Measurements from ENCODE around the gene MRPL16. TPM values are rescaled to one million over a fixed set of nuclear protein-coding genes. Genes with fewer than 3 reads are reported as not detected.
A peak's percentile ranks its signal among the peaks of the same experiment; 100 is the strongest.
"Not testable (repeated sequence)": the region's sequence is repeated elsewhere in the genome, so short reads cannot be mapped to it uniquely, and the experiment has no call there.

The MRPL16 gene
- total RNA-seq = 10 to 100 TPM; 59.5 to 63.2 TPM

GRCh38 chr11:59810189-59810910, at the start of gene MRPL16:
TSS of gene MRPL16 (minus strand) at chr11:59810778. CDS start at chr11:59810658, 120 bp downstream.
- intact Hi-C loops (cut with micrococcal nuclease) = loop anchor here (1.0 to 10.0 kb wide), 7 partner anchors 34 to 1236 kb away; partner anchors contain the start of genes LPXN, OSBP, PATL1 and ZFP91
- peak; percentile 92 for DNase-seq
- H3K27ac Mint-ChIP-seq = peak within 1 kb of the TSS; percentile 82
- no peaks in the 10 kb centered on the region for H3K27me3 Mint-ChIP-seq (ENCODE audit: low read depth)
- CTCF ChIA-PET = interaction anchor here (0.8 to 2.0 kb wide), 5 partner anchors 9 to 141 kb away, joined by 3 to 13 read pairs (median 4); partner anchors contain the start of genes PATL1 and STX3
- peak within 1 kb of the TSS; percentile 87 for H3K4me3 Mint-ChIP-seq
- H3K4me1 Mint-ChIP-seq (ENCODE audit: low read depth) = peaks cover 18% of the 10 kb centered on the region
- H3K36me3 Mint-ChIP-seq (ENCODE audit: low read depth) = peaks cover 9% of the 10 kb centered on the region
- no peaks in the 10 kb centered on the region for H3K9me3 Mint-ChIP-seq

GRCh38 chr11:59859673-59860072, 49.1 kb upstream of the MRPL16 start:
- DNase-seq = no peak
- CTCF ChIA-PET = interaction anchor here (0.7 kb wide), 1 partner anchor 106 kb away, joined by 3 read pairs; no protein-coding TSS in a partner anchor
- Mint-ChIP-seq H3K27me3 (ENCODE audit: low read depth) (peaks cover 11% of the 10 kb centered on the region), H3K36me3 (ENCODE audit: low read depth) (no peaks in the 10 kb centered on the region), H3K4me1 (ENCODE audit: low read depth) (peaks cover 12% of the 10 kb centered on the region), H3K27ac (no peak overlapping the region), H3K4me3 (no peak overlapping the region), H3K9me3 (no peaks in the 10 kb centered on the region)
- intact Hi-C loops (cut with micrococcal nuclease) = loop anchor here (2.0 to 5.0 kb wide), 2 partner anchors 37 to 47 kb away; partner anchors contain the start of gene MRPL16

- Mint-ChIP-seq H3K27ac (peak overlapping the region; percentile 54), H3K36me3 (ENCODE audit: low read depth) (no peaks in the 10 kb centered on the region), H3K9me3 (no peaks in the 10 kb centered on the region), H3K4me3 (no peak overlapping the region), H3K27me3 (ENCODE audit: low read depth) (peaks cover 13% of the 10 kb centered on the region), H3K4me1 (ENCODE audit: low read depth) (peaks cover 12% of the 10 kb centered on the region)
- DNase-seq = peak; percentile 25
- intact Hi-C loops (cut with micrococcal nuclease) = loop anchor here (2.0 to 5.0 kb wide), 2 partner anchors 35 to 45 kb away; partner anchors contain the start of gene MRPL16
- CTCF ChIA-PET = interaction anchor here (0.9 kb wide), 1 partner anchor 47 kb away, joined by 4 read pairs; the partner anchor contains the start of gene MRPL16
Observed at GRCh38 chr11:59857439-59858434, 47.2 kb upstream of the MRPL16 start.

- DNase-seq = no peak
- no peaks in the 10 kb centered on the region for H3K36me3 Mint-ChIP-seq (ENCODE audit: low read depth)
- no peak overlapping the region for H3K27ac Mint-ChIP-seq
- CTCF ChIA-PET = no interaction called here
- H3K27me3 Mint-ChIP-seq (ENCODE audit: low read depth) = peaks cover 7% of the 10 kb centered on the region
- intact Hi-C loops (cut with micrococcal nuclease) = loop anchor here (5.0 kb wide), 1 partner anchor 43 kb away; the partner anchor contains the start of gene MRPL16
- no peaks in the 10 kb centered on the region for H3K9me3 Mint-ChIP-seq
- H3K4me3 Mint-ChIP-seq = no peak overlapping the region
- H3K4me1 Mint-ChIP-seq (ENCODE audit: low read depth) = peaks cover 12% of the 10 kb centered on the region
Observed at GRCh38 chr11:59854871-59855270, 44.3 kb upstream of the MRPL16 start.

- H3K27ac Mint-ChIP-seq; H3K4me1 Mint-ChIP-seq (ENCODE audit: low read depth); H3K27me3 Mint-ChIP-seq (ENCODE audit: low read depth); DNase-seq; H3K4me3 Mint-ChIP-seq; intact Hi-C loops (cut with micrococcal nuclease); H3K36me3 Mint-ChIP-seq (ENCODE audit: low read depth); H3K9me3 Mint-ChIP-seq; CTCF ChIA-PET: not testable (repeated sequence)
Observed at GRCh38 chr11:59851416-59851815, 40.8 kb upstream of the MRPL16 start.

- H3K27ac Mint-ChIP-seq; H3K9me3 Mint-ChIP-seq; CTCF ChIA-PET; H3K36me3 Mint-ChIP-seq (ENCODE audit: low read depth); H3K4me3 Mint-ChIP-seq; H3K4me1 Mint-ChIP-seq (ENCODE audit: low read depth); DNase-seq; H3K27me3 Mint-ChIP-seq (ENCODE audit: low read depth); intact Hi-C loops (cut with micrococcal nuclease): not testable (repeated sequence)
Observed at GRCh38 chr11:59849551-59849950, 39.0 kb upstream of the MRPL16 start.

- no peak for DNase-seq
- CTCF ChIA-PET = no interaction called here
- Mint-ChIP-seq H3K27me3 (ENCODE audit: low read depth) (peaks cover 2% of the 10 kb centered on the region), H3K4me3 (no peak overlapping the region), H3K36me3 (ENCODE audit: low read depth) (no peaks in the 10 kb centered on the region), H3K9me3 (no peaks in the 10 kb centered on the region), H3K4me1 (ENCODE audit: low read depth) (no peaks in the 10 kb centered on the region), H3K27ac (no peak overlapping the region)
- intact Hi-C loops (cut with micrococcal nuclease) = no loop called here
Observed at GRCh38 chr11:59849129-59849528, 38.6 kb upstream of the MRPL16 start.

GRCh38 chr11:59848439-59848838, 37.9 kb upstream of the MRPL16 start:
- H3K4me1 Mint-ChIP-seq (ENCODE audit: low read depth) = not testable (repeated sequence)

GRCh38 chr11:59847626-59848025, 37.0 kb upstream of the MRPL16 start:
- Mint-ChIP-seq H3K4me3 (no peak overlapping the region), H3K4me1 (ENCODE audit: low read depth) (no peaks in the 10 kb centered on the region), H3K9me3 (no peaks in the 10 kb centered on the region), H3K27ac (no peak overlapping the region), H3K27me3 (ENCODE audit: low read depth) (peaks cover 2% of the 10 kb centered on the region), H3K36me3 (ENCODE audit: low read depth) (no peaks in the 10 kb centered on the region)
- DNase-seq = no peak
- intact Hi-C loops (cut with micrococcal nuclease) = no loop called here
- CTCF ChIA-PET = no interaction called here

More at GRCh38 chr11:59848439-59848838, 37.9 kb upstream of the MRPL16 start:
- H3K27ac Mint-ChIP-seq; H3K9me3 Mint-ChIP-seq; CTCF ChIA-PET; H3K36me3 Mint-ChIP-seq (ENCODE audit: low read depth); DNase-seq; H3K4me3 Mint-ChIP-seq; H3K27me3 Mint-ChIP-seq (ENCODE audit: low read depth); intact Hi-C loops (cut with micrococcal nuclease): not testable (repeated sequence)

GRCh38 chr11:59846556-59846955, 36.0 kb upstream of the MRPL16 start:
- intact Hi-C loops (cut with micrococcal nuclease) = no loop called here
- no peaks in the 10 kb centered on the region for H3K4me1 Mint-ChIP-seq (ENCODE audit: low read depth)
- no peak overlapping the region for H3K4me3 Mint-ChIP-seq
- CTCF ChIA-PET = no interaction called here
- DNase-seq = no peak
- no peaks in the 10 kb centered on the region for H3K36me3 Mint-ChIP-seq (ENCODE audit: low read depth)
- no peaks in the 10 kb centered on the region for H3K9me3 Mint-ChIP-seq
- peaks cover 2% of the 10 kb centered on the region for H3K27me3 Mint-ChIP-seq (ENCODE audit: low read depth)
- H3K27ac Mint-ChIP-seq = no peak overlapping the region

- no peaks in the 10 kb centered on the region for H3K9me3 Mint-ChIP-seq
- no peaks in the 10 kb centered on the region for H3K4me1 Mint-ChIP-seq (ENCODE audit: low read depth)
- H3K36me3 Mint-ChIP-seq (ENCODE audit: low read depth) = no peaks in the 10 kb centered on the region
- no peak within 1 kb of the TSS for H3K4me3 Mint-ChIP-seq
- no peak within 1 kb of the TSS for H3K27ac Mint-ChIP-seq
- intact Hi-C loops (cut with micrococcal nuclease) = no loop called here
- CTCF ChIA-PET = no interaction called here
- H3K27me3 Mint-ChIP-seq (ENCODE audit: low read depth) = peaks cover 2% of the 10 kb centered on the region
- no peak for DNase-seq
Observed at GRCh38 chr11:59845399-59845798, 34.8 kb upstream of the MRPL16 start, which contains the start of gene CBLIF. TSS of gene CBLIF (minus strand) at chr11:59845499. CDS start at chr11:59845453, 46 bp downstream.

- H3K4me1 Mint-ChIP-seq (ENCODE audit: low read depth) = no peaks in the 10 kb centered on the region
- no peak overlapping the region for H3K4me3 Mint-ChIP-seq
- no peaks in the 10 kb centered on the region for H3K36me3 Mint-ChIP-seq (ENCODE audit: low read depth)
- no peaks in the 10 kb centered on the region for H3K9me3 Mint-ChIP-seq
- peaks cover 2% of the 10 kb centered on the region for H3K27me3 Mint-ChIP-seq (ENCODE audit: low read depth)
- no peak overlapping the region for H3K27ac Mint-ChIP-seq
- intact Hi-C loops (cut with micrococcal nuclease) = no loop called here
- CTCF ChIA-PET = no interaction called here
- no peak for DNase-seq
Observed at GRCh38 chr11:59842316-59842715, 31.7 kb upstream of the MRPL16 start.
